Measurements from ENCODE around the gene EID1. TPM values are rescaled to one million over a fixed set of nuclear protein-coding genes. Genes with fewer than 3 reads are reported as not detected.

EID1 gene
- total and polyA plus RNA-seq, 2 donors (not counting 1 experiment from before 2014, with no cell fraction given): 184 to 287 TPM

- no peak overlapping the region for H3K4me2 ChIP-seq (ENCODE audit: extremely low read depth, insufficient read depth, low read length)
These were observed 45.3 kb upstream of the EID1 start for GRCh38 chr15:48832648-48833047.

GRCh38 chr15:48833526-48834239 lies 44.3 kb upstream of the EID1 start:
- no peaks in the 10 kb centered on the region for H3K9me3 ChIP-seq (ENCODE audit: control insufficient read depth, insufficient read depth, low read depth, low read length)
- no peak for DNase-seq (ENCODE audit: low read depth in 2 of 2)

More at GRCh38 chr15:48832648-48833047, 45.3 kb upstream of the EID1 start:
- Histone ChIP-seq H3K4me1 (ENCODE audit: control insufficient read depth, extremely low read depth, insufficient read depth, low read length) (no peaks in the 10 kb centered on the region), H3K4me3 (replicated peaks in 1 of 4; ENCODE audit: control extremely low read depth in 1 of 4, insufficient read depth in 1 of 4, low read depth in 3 of 4, low read length in 4 of 4) (no peak overlapping the region), H3K79me2 (ENCODE audit: control insufficient read depth, insufficient read depth, low read length) (no peaks in the 10 kb centered on the region), H3K27me3 (ENCODE audit: control insufficient read depth, insufficient read depth, low read length) (no peaks in the 10 kb centered on the region), H2AFZ (ENCODE audit: low read length) (no peak overlapping the region), H3K9ac (ENCODE audit: insufficient read depth, low read length) (no peak overlapping the region), H3K27ac (ENCODE audit: insufficient read depth, low read length) (no peak overlapping the region), H3K9me3 (ENCODE audit: control insufficient read depth, insufficient read depth, low read depth, low read length) (no peaks in the 10 kb centered on the region), H3K36me3 (ENCODE audit: control insufficient read depth, insufficient read depth, low read length) (no peaks in the 10 kb centered on the region), H4K20me1 (ENCODE audit: control insufficient read depth, extremely low read depth, insufficient read depth, low read length) (no peaks in the 10 kb centered on the region)
- no peak for DNase-seq (ENCODE audit: low read depth in 2 of 2)
- TF ChIP-seq EZH2 (IDR thresholded peaks at IDR 0.05; ENCODE audit: low read length, missing control alignments) (no peak), CTCF (conservative IDR thresholded peaks at IDR 0.05 in 1 of 2, IDR thresholded peaks at IDR 0.05 in 1 of 2; ENCODE audit: low read depth in 1 of 2, low read length in 2 of 2) (no peak)

GRCh38 chr15:48834756-48835155 lies 43.2 kb upstream of the EID1 start:
- no peak overlapping the region for H3K27ac ChIP-seq (ENCODE audit: insufficient read depth, low read length)
- DNase-seq (ENCODE audit: low read depth in 2 of 2): no peak
- no peak overlapping the region for H2AFZ ChIP-seq (ENCODE audit: low read length)
- no peak overlapping the region for H3K9ac ChIP-seq (ENCODE audit: insufficient read depth, low read length)
- no peaks in the 10 kb centered on the region for H3K36me3 ChIP-seq (ENCODE audit: control insufficient read depth, insufficient read depth, low read length)
- H3K4me2 ChIP-seq (ENCODE audit: extremely low read depth, insufficient read depth, low read length): no peak overlapping the region
- no peak overlapping the region for H3K4me3 ChIP-seq (replicated peaks in 1 of 4; ENCODE audit: control extremely low read depth in 1 of 4, insufficient read depth in 1 of 4, low read depth in 3 of 4, low read length in 4 of 4)
- TF ChIP-seq EZH2 (IDR thresholded peaks at IDR 0.05; ENCODE audit: low read length, missing control alignments): no peak
- TF ChIP-seq CTCF (conservative IDR thresholded peaks at IDR 0.05 in 1 of 2, IDR thresholded peaks at IDR 0.05 in 1 of 2; ENCODE audit: low read depth in 1 of 2, low read length in 2 of 2): no peak
- no peaks in the 10 kb centered on the region for H3K27me3 ChIP-seq (ENCODE audit: control insufficient read depth, insufficient read depth, low read length)
- H3K79me2 ChIP-seq (ENCODE audit: control insufficient read depth, insufficient read depth, low read length): no peaks in the 10 kb centered on the region
- H3K4me1 ChIP-seq (ENCODE audit: control insufficient read depth, extremely low read depth, insufficient read depth, low read length): no peaks in the 10 kb centered on the region
- no peaks in the 10 kb centered on the region for H3K9me3 ChIP-seq (ENCODE audit: control insufficient read depth, insufficient read depth, low read depth, low read length)
- H4K20me1 ChIP-seq (ENCODE audit: control insufficient read depth, extremely low read depth, insufficient read depth, low read length): no peaks in the 10 kb centered on the region

More at GRCh38 chr15:48833526-48834239, 44.3 kb upstream of the EID1 start:
- H3K4me1 ChIP-seq (ENCODE audit: control insufficient read depth, extremely low read depth, insufficient read depth, low read length): no peaks in the 10 kb centered on the region
- H4K20me1 ChIP-seq (ENCODE audit: control insufficient read depth, extremely low read depth, insufficient read depth, low read length): no peaks in the 10 kb centered on the region
- H3K9ac ChIP-seq (ENCODE audit: insufficient read depth, low read length): no peak overlapping the region
- no peaks in the 10 kb centered on the region for H3K27me3 ChIP-seq (ENCODE audit: control insufficient read depth, insufficient read depth, low read length)
- no peak overlapping the region for H2AFZ ChIP-seq (ENCODE audit: low read length)
- no peaks in the 10 kb centered on the region for H3K36me3 ChIP-seq (ENCODE audit: control insufficient read depth, insufficient read depth, low read length)
- H3K4me3 ChIP-seq (replicated peaks in 1 of 4; ENCODE audit: control extremely low read depth in 1 of 4, insufficient read depth in 1 of 4, low read depth in 3 of 4, low read length in 4 of 4): no peak overlapping the region
- no peak overlapping the region for H3K4me2 ChIP-seq (ENCODE audit: extremely low read depth, insufficient read depth, low read length)
- H3K79me2 ChIP-seq (ENCODE audit: control insufficient read depth, insufficient read depth, low read length): no peaks in the 10 kb centered on the region
- no peak overlapping the region for H3K27ac ChIP-seq (ENCODE audit: insufficient read depth, low read length)
- TF ChIP-seq EZH2 (IDR thresholded peaks at IDR 0.05; ENCODE audit: low read length, missing control alignments) (no peak), CTCF (conservative IDR thresholded peaks at IDR 0.05 in 1 of 2, IDR thresholded peaks at IDR 0.05 in 1 of 2; ENCODE audit: low read depth in 1 of 2, low read length in 2 of 2) (no peak)

All from fibroblast of lung (primary cell).